SKM-1 (cell line): ENCODE data around the gene TLE7.

Experiments used
- DNase-seq: peaks from one replicate; lab custom pipeline; 2025; ENCODE audit not compliant: unreplicated experiment; lab: John Stamatoyannopoulos, UW

The TLE7 gene

DNA sequence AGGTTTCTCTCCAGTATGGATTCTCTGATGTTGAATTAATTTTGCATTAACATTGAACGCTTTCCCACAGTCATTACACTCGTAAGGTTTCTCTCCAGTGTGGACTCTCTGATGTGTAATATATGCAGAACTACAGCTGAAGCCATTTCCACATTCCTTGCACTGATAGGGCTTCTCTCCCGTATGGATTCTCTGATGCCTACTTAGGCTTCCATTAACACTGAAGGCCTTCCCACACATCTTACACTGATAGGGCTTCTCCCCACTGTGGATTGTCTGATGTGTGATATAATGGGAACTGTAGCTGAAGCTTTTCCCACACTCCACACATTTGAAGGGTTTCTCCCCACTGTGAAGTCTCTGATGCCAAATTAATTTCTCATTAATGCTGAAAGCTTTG lies 7.2 kb upstream of the TLE7 start:
- no peak for DNase-seq

DNA sequence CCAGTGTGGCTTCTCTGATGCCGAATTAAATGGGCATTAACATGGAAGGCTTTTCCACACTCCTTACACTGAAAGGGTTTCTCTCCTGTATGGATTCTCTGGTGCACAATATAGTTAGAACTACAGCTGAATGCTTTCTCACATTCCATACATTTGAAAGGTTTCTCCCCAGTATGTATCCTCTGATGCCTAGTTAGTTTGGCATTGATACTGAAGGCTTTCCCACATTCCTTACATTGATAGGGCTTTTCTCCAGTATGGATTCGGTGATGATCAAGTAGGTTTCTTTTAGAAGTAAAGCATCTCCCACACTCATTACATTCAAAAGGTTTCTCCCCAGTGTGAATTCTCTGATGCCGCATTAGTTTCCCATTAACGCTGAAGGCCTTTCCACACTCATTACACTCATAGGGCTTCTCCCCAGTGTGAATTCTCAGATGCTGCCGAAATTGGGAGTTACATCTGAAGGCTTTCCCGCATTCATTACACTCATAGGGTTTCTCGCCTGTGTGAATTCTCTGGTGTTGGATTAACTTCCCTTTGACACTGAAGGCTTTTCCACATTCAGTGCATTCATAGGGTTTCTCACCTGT lies 6.5 kb upstream of the TLE7 start:
- no peak for DNase-seq

DNA sequence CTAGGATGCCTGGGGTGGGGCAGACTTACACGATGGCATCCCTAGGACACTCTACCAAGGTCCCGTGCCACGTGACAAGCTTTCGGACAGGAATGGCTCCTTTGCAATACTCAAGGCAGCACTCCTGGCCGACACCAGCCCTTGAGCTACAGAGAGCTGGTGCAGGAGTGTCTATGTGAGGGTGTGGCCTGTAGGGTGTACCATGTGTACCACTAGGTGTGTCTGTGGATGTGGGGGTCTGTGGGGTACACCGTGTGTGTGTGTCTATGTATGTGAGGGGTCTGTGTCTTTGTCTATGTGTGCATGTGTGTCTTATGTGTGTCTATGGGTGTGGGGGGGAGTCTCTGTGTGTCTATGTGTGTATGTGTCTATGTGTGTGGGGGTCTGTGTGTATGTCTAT lies 1.9 kb upstream of the TLE7 start:
- DNase-seq = no peak

DNA sequence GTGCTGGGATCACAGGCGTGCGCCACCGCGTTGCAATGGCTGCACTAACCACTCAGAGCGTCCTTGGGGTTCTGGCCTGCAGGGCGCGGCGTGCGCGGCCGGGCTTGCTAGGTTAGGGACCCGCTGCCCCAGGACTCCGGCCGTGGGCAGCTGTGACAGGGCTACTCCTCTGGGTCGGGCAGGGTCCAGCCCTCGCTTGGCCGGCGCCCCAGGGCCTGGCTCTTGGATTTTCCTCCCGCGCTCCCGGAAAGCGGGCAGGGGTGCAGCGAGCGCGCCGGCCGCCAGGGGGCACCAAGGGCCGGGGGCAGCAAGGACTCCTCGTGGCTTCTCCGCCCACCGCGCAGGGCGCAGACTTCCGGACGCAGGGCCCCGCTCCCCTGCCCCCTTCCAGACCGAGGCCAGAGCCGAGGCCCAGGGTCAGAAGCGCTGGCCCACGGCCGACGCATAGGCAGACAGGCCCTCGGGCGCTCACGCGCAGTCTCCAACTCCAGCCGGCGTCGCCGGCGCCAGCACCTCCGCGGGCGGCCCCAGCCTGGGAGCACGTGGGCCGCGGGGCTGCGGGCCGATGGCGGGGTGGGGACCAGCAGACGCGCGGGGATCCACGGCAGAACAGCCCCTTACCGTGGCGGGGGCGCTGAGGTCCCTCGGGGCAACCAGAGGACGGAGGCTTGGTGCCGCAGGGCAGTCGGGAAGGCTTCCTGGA lies 355 bp downstream of the TLE7 start:
- no peak for DNase-seq

DNA sequence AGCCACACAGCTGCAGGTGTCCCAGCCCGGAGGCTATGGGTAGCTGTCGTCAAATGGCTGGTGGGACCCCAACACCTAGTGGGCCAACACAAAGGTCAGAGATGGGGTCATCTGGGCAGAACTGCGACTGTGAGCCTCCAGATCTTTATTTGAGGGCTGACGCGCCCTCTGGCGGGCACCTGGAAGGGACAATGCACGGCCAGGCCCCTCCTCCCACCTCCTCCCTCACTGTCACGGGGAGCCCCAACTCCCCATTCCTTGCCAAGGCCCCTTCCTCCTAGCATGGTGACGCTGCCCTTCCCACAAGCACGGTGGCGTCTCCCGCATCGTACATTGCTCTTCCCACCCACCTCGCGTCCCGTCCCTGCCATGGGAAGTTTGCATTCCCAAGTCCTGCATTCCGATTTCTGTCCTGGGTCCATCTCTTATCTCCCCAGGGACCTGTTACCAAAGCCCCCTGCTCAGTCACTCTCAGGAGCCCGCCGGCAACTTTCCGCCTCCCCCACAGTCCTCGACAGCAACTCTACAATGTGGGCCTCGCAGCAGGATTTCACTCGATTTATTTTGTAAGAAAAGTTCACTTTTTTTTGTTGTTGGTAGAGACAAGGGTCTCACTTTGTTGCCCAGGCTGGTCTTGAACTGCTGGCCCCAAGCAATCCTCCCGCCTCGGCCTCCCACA lies 1.0 kb downstream of the TLE7 start:
- no peak for DNase-seq

DNA sequence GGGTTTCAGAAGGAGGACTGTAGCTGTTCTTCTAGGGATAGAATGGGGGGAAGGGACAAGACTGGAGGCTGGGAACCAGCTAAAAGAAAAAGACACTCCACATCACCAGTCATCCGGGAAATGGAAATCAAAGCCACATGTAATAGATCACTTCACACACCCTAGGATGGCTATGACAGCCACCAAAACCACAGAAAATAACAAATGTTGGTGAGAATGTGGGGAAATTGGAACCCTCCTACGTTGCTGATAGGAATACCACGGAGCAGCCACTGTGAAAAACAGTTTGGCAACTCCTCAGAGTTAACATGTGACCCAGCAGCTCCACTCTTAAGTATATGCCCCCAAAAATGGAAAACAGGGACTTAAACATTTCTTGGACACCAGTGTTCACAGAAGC lies 2.3 kb downstream of the TLE7 start:
- no peak for DNase-seq

DNA sequence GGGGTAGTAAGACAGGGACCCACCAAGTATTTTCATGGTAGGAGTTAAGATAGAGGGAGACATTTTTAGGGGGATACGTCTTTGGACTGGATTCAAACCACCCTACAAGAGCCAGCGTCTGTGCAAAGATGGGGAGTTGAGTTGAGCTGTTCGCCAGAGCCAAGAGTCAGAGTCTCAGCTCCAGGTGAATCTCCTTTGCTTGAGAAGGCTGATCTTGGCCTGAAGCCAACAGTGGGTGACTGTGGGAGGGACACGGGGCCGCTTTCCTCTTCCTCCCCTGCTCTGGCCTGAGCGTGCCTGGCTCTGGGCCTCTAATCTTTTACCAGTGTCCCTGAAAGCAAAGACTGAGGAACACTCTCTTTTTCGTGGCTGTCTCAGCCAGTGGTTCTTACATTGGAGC lies 5.4 kb downstream of the TLE7 start:
- DNase-seq = no peak

DNA sequence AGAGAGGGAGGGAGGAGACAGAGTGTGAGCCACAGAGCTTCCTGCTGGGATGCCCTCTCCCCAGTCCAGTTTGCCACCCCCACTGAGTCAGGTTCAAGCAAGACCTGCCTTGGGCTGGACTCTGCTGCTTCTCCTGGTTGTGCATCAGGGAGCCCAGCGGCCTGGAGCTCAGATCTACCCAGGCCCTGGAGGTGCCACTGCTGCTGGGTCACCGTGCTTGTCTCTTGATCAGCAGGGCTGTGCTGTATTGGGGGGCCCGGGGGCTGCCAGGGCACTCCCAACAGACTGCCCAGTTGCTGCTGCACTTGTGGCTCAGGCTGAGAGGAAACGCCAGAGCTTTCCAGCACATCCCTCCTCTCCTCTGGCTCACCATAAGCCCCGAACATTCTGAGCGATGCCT lies 8.9 kb downstream of the TLE7 start:
- DNase-seq = no peak

DNA sequence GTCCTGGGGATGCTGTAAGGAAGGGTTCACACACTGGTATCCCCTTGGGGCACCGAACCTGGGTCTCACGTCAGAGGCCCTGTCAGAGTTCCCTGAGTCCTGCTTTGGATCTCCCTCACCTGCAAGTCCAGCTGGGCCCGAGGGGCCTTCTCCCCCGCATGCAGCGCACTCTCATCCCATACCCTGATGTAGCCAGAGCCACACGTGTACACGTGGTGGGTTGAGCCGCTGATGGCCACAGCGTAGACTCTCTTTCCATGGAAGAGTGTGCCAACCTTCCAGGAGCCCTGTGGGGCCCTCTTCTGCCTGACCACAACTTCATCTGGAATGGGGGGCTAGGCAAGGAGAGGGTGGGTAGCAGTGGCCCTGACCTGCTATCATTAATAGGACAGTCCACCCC lies 9.9 kb downstream of the TLE7 start:
- DNase-seq = no peak

DNA sequence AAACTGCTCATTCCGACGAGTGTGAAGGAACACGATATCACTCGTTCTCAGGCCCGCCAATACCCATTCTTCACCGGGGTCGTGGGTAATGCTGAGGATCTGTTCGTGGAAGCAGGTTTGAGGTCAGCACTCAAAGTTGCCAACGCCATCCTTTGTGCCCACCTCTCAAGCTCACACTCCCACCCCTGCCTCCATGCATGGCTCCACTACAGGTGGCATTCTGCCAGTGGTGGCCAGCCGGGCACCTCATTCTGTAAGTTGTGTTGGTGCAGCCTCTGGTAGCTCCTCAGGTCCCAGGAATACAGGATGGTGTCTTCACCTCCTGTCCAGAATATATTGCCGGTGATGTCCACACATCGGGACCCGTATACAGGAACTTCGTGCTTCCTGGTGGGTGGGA lies 10.7 kb downstream of the TLE7 start:
- no peak for DNase-seq

DNA sequence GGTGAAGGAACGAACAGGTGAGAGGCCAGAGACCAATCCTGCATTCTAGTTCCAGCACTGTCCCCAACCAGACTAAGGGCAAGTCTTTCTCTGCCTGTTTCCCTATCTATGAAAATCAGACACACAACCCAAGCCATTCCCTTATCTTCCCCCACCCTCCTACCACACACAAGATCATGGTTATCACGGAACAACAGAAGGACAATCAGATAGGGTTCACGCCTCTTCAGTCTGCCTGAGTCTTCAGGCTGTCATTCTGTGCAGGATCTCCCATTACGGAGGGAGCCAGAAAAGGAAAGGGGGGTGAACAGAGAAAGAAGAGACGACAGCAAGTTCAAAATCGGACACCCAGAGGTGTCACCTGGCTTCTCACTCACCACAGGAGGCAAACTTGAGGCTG lies 11.1 kb downstream of the TLE7 start:
- no peak for DNase-seq

DNA sequence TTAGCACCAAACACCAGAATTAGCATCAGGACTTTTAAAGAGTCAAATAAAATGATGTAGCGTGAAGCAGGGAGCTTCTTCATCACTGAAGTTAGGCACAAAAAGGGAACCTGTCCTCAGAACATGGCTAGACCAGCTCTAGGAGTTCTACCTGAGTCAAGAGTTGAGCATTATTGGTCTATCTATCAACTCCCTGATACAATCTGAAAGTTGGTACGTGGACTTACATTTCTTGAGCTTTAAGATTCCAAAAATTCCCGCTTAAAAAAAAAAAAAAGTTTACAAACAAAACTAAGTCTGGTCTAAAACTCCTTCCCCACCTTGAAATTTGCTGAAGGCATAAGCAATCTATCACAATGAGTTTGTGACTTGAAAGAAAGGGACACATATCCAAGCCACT lies 12.3 kb downstream of the TLE7 start:
- no peak for DNase-seq

DNA sequence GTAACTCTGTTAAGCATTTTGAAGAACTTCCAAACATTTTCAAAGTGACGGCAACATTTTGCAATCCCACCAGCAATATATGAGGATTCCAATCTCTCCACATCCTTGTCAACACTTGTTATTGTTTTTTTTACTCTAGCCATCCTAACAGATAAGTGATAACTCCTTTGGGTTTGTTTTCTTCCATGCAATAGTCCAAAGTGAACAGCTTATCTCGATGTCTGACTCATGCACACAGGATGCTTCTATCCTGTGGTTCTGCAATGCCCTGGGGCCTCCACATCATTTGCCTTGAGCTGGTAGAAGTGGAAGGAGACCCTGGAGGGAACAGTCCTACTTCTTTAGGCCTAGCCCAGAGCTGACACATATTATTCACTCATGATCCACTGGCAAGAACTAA lies 13.0 kb downstream of the TLE7 start:
- no peak for DNase-seq

DNA sequence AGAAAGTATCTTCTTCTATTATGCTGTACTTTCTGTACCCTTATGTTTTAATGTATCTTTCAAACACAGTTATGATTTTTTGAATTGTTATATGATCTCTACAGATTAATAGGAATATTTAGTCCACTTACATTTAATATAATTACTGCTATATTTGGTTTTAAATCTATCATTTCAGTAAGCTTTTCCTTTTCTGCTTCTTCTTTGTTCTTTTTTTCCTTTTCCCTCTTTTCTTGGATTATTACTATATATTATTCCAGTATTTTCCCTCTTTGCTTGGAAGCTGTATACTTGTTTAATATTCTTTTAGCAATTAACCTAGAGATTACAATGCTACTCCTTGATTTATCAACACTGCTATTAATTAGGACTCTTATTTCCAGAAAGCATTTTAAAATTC lies 13.5 kb downstream of the TLE7 start:
- no peak for DNase-seq

DNA sequence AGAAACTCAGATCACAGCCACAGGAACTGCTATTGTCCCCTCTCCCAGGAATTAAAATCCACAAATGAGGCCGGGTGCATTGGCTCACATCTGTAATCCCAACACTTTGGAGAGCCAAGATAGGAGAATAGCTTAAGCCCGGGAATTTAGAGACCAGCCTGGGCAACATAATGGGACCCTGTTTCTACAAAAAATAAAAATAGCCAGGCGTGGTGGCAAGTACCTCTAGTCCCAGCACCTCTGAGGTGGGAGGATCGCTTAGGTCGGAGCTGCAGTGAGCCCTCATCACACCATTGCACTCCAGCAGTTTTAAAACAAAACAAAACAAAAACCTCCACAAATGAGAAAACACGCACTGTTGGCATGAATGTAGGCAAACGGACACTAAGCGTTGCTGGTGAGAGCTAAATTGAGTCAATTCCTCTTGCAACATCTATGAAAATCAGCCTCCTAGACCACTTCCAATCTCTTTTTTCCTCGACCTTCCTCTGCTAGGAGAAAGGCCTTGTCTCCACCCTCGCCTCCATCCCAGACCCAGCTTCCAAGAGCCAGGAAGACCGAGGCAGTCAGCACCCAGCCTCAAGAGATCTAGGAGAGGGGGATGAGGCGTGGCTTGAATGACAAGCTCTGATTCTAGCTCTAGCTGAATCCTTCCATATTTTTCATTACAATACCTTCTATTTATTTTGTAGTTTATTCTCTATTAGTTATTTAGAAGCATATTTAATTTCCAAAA lies 14.8 kb downstream of the TLE7 start:
- no peak for DNase-seq

DNA sequence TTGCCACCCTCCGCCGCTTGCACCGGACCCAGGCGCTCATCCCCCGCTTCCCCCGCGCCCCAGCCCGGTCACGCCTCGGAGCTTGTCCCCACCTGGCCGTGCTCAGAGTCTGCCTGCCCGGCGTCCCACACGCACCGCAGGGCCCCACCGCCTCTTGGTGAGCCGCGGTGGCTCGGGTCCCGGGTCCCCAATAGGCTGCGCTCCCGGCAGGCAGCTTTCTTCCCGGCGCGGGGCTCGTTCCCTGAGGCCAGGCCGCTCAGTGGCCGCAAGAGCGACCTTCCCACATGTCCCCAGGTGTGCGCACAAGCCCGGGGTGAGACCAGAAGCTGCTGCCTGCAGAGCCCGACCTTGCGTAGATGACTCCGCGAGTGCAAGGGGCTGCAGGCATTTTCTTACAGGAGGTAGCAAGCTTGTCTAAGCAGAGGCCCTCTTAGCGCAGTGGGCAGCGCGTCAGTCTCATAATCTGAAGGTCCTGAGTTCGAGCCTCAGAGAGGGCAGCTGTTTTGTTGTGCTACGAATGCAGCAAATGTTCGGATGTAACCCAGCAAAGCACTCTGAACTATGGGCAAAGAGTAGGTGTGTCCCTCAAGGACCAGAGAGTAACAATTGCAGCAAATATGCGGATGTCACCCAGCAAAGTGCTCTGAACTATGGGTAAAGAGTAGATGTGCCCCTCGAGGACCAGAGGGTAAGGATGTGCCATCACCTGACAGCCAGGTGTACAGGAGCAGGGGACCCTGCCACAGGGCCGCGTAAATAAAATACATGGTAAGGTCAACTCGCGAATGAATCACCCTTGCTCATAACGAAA lies 15.6 kb downstream of the TLE7 start:
- no peak for DNase-seq

DNA sequence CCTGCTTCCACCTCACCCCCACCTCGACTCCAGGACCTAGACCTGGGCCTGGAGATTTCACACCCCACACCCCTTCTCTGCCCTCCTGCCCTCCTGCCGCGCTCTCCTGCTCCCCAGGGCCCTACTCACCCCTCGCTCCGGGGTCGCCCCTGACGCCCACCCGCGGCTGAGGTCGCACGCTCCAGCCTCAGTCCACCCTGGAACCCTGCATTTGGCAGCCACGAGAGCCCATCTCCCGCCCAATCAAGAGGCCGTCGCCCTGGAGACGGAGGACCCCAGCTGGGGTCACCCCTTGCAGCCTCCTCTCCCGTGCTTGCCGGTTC lies 16.1 kb downstream of the TLE7 start:
- DNase-seq = no peak

DNA sequence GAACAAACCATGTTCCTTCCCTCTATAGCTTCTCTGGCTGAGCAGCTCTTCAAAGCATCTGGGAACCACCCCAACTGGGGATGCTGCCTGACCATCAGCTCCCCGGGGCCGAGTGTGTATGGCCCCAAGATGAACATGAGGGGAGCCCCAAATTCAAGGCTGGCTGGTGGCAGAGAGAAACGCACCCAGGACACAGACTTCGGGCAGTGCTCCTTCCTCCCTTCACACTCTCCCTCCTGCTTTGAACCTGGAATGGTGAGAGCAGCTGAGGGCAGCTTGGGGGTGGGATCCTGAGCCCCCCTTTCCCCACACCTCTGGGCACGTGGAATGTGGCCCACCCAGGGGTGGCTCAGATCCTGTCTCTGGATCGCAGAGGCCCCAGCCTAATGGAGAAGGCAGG lies 17.2 kb downstream of the TLE7 start:
- no peak for DNase-seq

DNA sequence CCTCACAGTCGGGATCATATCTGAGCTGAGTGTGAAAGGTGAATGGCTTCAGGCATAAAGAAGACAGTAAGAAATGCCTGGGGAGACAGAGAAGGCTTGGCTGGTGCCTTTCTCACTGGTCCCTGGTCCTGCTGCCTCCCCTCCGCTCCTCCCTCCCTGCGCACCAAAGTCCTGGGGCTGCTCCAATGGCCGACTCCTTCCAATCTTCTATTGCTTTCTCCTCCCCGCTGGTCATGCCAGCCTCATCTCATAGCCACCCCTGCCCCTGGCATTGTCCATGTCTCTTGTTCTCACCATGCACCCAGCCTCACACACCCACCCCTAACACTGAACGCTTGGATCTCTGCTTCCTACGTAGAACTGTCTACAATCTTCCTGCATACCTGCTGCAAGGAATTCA lies 18.0 kb downstream of the TLE7 start:
- DNase-seq = no peak

DNA sequence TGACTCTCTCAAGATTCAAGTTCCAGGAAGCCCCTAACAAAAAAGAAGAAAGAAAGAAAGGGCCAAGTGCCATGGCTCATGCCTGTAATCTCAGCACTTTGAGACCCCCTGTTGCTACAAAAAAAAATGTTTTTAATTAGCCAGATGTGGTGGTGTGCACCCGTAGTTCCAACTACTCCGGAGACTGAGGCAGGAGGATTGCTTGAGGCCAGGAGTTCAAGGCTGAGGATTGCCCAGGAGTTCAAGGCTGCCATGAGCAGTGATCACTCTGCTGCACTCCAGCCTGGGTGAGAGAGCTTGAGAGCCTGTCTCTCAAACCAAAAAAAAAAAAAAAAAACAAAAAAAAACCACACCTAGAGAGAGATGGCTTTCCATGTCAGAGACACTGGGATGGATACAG lies 18.8 kb downstream of the TLE7 start:
- no peak for DNase-seq

DNA sequence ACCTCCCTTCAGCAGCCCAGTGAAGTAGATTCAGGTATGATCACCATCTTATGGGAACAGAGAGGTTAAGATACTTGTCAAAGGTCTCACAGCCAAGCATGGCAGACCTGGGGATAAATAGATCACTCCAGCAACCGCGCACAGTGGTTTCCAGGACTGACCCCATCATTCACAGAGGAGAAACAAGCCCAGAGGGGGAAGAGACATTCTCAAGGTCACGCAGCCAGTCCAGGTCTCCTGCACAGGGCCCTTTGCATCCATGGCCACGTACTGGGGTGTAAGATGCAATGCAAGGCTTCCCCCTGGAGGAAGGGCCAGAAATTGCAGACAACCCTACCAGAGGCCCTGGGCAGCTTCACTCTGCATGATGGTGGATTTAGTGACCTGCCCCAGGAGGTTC lies 19.9 kb downstream of the TLE7 start:
- DNase-seq = no peak
